ENCODE data around the gene HHIP. TPM values are rescaled to one million over a fixed set of nuclear protein-coding genes. Genes with fewer than 3 reads are reported as not detected.

HHIP gene
- total and polyA plus RNA-seq, 2 donors (not counting 1 experiment from before 2014, with no cell fraction given), result 0.39 TPM; not detected in 1

DNA sequence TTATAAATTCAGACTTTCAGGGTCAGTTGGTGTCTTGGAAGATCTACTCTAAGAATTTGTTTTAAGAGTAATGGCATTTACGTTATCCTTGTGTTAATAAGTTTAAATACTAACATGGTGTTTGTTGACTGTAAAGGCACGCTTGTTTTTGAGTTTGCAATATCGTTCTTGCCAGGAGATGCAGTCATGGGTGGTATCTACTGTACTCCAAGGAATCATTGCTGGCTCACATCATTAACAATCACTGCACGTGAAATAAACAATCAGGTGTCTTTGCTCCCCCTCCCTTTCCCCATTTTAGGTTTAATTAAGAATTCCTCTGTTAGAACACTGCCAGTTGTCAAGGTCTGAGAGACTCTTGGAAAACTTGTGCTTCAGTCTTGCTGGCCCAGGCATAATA, 1.6 kb downstream of the HHIP start:
- no peaks in the 10 kb centered on the region for H3K79me2 ChIP-seq (ENCODE audit: control insufficient read depth, insufficient read depth, low read length)
- no peaks in the 10 kb centered on the region for H3K9me3 ChIP-seq (ENCODE audit: control extremely low read depth in 1 of 3, control insufficient read depth in 2 of 3, insufficient read depth in 1 of 3, low read length in 2 of 3)
- ChIA-PET POLR2A (no interaction called here), CTCF (no interaction called here)
- peak overlapping the region in 1 of 5 experiments; percentile 42 for H3K4me3 ChIP-seq (ENCODE audit: control extremely low read depth in 1 of 5, extremely low read depth in 1 of 5, insufficient read depth in 1 of 5, low read depth in 2 of 5, low read length in 4 of 5)
- H4K20me1 ChIP-seq (ENCODE audit: control insufficient read depth, insufficient read depth, low read length, poor library complexity, severe bottlenecking), result no peaks in the 10 kb centered on the region
- H3K4me1 ChIP-seq (ENCODE audit: control insufficient read depth in 2 of 2, insufficient read depth in 2 of 2, low read length in 2 of 2), result peaks cover 19 to 22% of the 10 kb centered on the region in 2 donors
- peaks cover 0 to 24% (median 18%) of the 10 kb centered on the region in 4 experiments for H3K27me3 ChIP-seq (replicated peaks in 1 of 4; ENCODE audit: control extremely low read depth in 1 of 4, control insufficient read depth in 3 of 4, insufficient read depth in 4 of 4, low read length in 3 of 4)
- Mint-ChIP-seq H3K27me3 (peaks cover 31% of the 10 kb centered on the region), H3K4me1 (peaks cover 28% of the 10 kb centered on the region), H3K27ac (no peak overlapping the region), H3K4me3 (peak overlapping the region; percentile 84), H3K9me3 (ENCODE audit: insufficient read depth) (no peaks in the 10 kb centered on the region)
- H3K9ac ChIP-seq (ENCODE audit: low read length), result no peak overlapping the region
- H3K27ac ChIP-seq (ENCODE audit: low read length in 2 of 2), result no peak overlapping the region
- DNase-seq (no peak), ATAC-seq (ENCODE audit: low read depth) (no peak)
- H2AFZ ChIP-seq (ENCODE audit: insufficient read depth, low read depth, low read length, poor library complexity, severe bottlenecking), result peak overlapping the region; percentile 66
- intact Hi-C loops (cut with micrococcal nuclease), result no loop called here
- H3K4me2 ChIP-seq (replicated peaks; ENCODE audit: low read depth, low read length, poor library complexity, severe bottlenecking), result peak overlapping the region; percentile 86
- no peaks in the 10 kb centered on the region for H3K36me3 ChIP-seq (replicated peaks in 1 of 2; ENCODE audit: control extremely low read depth in 1 of 2, control insufficient read depth in 1 of 2, extremely low read depth in 1 of 2, insufficient read depth in 2 of 2, low read length in 1 of 2)
- TF ChIP-seq EZH2 (IDR thresholded peaks at IDR 0.05; ENCODE audit: borderline replicate concordance, insufficient read depth, low read depth, low read length, poor library complexity, severe bottlenecking), result no peak
- TF ChIP-seq, protein P1, sequence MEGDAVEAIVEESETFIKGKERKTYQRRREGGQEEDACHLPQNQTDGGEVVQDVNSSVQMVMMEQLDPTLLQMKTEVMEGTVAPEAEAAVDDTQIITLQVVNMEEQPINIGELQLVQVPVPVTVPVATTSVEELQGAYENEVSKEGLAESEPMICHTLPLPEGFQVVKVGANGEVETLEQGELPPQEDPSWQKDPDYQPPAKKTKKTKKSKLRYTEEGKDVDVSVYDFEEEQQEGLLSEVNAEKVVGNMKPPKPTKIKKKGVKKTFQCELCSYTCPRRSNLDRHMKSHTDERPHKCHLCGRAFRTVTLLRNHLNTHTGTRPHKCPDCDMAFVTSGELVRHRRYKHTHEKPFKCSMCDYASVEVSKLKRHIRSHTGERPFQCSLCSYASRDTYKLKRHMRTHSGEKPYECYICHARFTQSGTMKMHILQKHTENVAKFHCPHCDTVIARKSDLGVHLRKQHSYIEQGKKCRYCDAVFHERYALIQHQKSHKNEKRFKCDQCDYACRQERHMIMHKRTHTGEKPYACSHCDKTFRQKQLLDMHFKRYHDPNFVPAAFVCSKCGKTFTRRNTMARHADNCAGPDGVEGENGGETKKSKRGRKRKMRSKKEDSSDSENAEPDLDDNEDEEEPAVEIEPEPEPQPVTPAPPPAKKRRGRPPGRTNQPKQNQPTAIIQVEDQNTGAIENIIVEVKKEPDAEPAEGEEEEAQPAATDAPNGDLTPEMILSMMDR (IDR thresholded peaks at IDR 0.05), result no peak
- 36% methylated on average over 2 of the region's 4 CpGs for WGBS (ENCODE audit: insufficient coverage)

GRCh38 chr4:144648042-144648441, 2.1 kb downstream of the HHIP start:
- peaks cover 0 to 24% (median 18%) of the 10 kb centered on the region in 4 experiments for H3K27me3 ChIP-seq (replicated peaks in 1 of 4; ENCODE audit: control extremely low read depth in 1 of 4, control insufficient read depth in 3 of 4, insufficient read depth in 4 of 4, low read length in 3 of 4)
- H3K9me3 ChIP-seq (ENCODE audit: control extremely low read depth in 1 of 3, control insufficient read depth in 2 of 3, insufficient read depth in 1 of 3, low read length in 2 of 3), result no peaks in the 10 kb centered on the region
- peaks cover 19 to 22% of the 10 kb centered on the region in 2 donors for H3K4me1 ChIP-seq (ENCODE audit: control insufficient read depth in 2 of 2, insufficient read depth in 2 of 2, low read length in 2 of 2)
- H3K4me2 ChIP-seq (replicated peaks; ENCODE audit: low read depth, low read length, poor library complexity, severe bottlenecking), result no peak overlapping the region
- DNase-seq (no peak), ATAC-seq (ENCODE audit: low read depth) (no peak)
- POLR2A ChIA-PET, result no interaction called here
- Mint-ChIP-seq H3K4me1 (peaks cover 28% of the 10 kb centered on the region), H3K27me3 (peaks cover 31% of the 10 kb centered on the region), H3K4me3 (no peak overlapping the region), H3K27ac (no peak overlapping the region), H3K9me3 (ENCODE audit: insufficient read depth) (no peaks in the 10 kb centered on the region)
- H3K36me3 ChIP-seq (replicated peaks in 1 of 2; ENCODE audit: control extremely low read depth in 1 of 2, control insufficient read depth in 1 of 2, extremely low read depth in 1 of 2, insufficient read depth in 2 of 2, low read length in 1 of 2), result no peaks in the 10 kb centered on the region
- TF ChIP-seq EZH2 (IDR thresholded peaks at IDR 0.05; ENCODE audit: borderline replicate concordance, insufficient read depth, low read depth, low read length, poor library complexity, severe bottlenecking), result no peak
- TF ChIP-seq, protein P1 (IDR thresholded peaks at IDR 0.05), result no peak
- H3K27ac ChIP-seq (ENCODE audit: low read length in 2 of 2), result no peak overlapping the region
- no peak overlapping the region for H3K9ac ChIP-seq (ENCODE audit: low read length)
- H3K79me2 ChIP-seq (ENCODE audit: control insufficient read depth, insufficient read depth, low read length), result no peaks in the 10 kb centered on the region
- no CpG with 5 or more reads among the region's 2 CpGs for WGBS (ENCODE audit: insufficient coverage)
- H2AFZ ChIP-seq (ENCODE audit: insufficient read depth, low read depth, low read length, poor library complexity, severe bottlenecking), result no peak overlapping the region
- H3K4me3 ChIP-seq (ENCODE audit: control extremely low read depth in 1 of 5, extremely low read depth in 1 of 5, insufficient read depth in 1 of 5, low read depth in 2 of 5, low read length in 4 of 5), result no peak overlapping the region
- intact Hi-C loops (cut with micrococcal nuclease), result no loop called here
- CTCF ChIA-PET, result no interaction called here
- no peaks in the 10 kb centered on the region for H4K20me1 ChIP-seq (ENCODE audit: control insufficient read depth, insufficient read depth, low read length, poor library complexity, severe bottlenecking)

Data from B cell (primary cell).